MCF 10A (cell line): ENCODE results near the gene HS3ST5. TPM values are rescaled to one million over a fixed set of nuclear protein-coding genes. Genes with fewer than 3 reads are reported as not detected.
A peak's percentile ranks its signal among the peaks of the same experiment; 100 is the strongest.

Experiments
- Bru-seq: library from RNA; stranded (reverse); fragments of 400-500 nt; gene quantifications from one replicate; lab custom pipeline; 2021; lab: Mats Ljungman, UMichigan
- BruChase-seq, 2 experiments: library from RNA; stranded (reverse); fragments of 400-500 nt; gene quantifications; one replicate each; lab custom pipeline; 2021; lab: Mats Ljungman, UMichigan
- BruUV-seq: library from RNA; stranded (reverse); fragments of 400-500 nt; replicated peaks from 2 replicates; lab custom pipeline; 2021; lab: Mats Ljungman, UMichigan
- CTCF ChIA-PET: fragments of 300-600 bp; sonication (Branson Sonifier 250); formaldehyde crosslinking; extraction: SDS; loops from one replicate; lab custom pipeline; 2021; ENCODE audit warnings: antibody characterized with exemption, inconsistent platforms; lab: Yijun Ruan, JAX
- POLR2A ChIA-PET: fragments of 300-600, 350-650 bp; sonication (Branson Sonifier 250); formaldehyde crosslinking; extraction: SDS; loops from one replicate; lab custom pipeline; 2020; ENCODE audit warnings: antibody characterized with exemption, inconsistent platforms; lab: Yijun Ruan, JAX
- DNase-seq: peaks from one replicate; pipeline ENCODE4 v3.0.0-alpha.2; 2018; ENCODE audit not compliant: unreplicated experiment
- H3K27ac Mint-ChIP-seq: one replicate; pipeline ENCODE4 v1.8.0; 2022; ENCODE audit warnings: mild to moderate bottlenecking, low read depth, mixed read lengths; ENCODE audit not compliant: unreplicated experiment
- H3K27me3 Mint-ChIP-seq: one replicate; pipeline ENCODE4 v1.8.0; 2022; ENCODE audit warnings: mixed read lengths; ENCODE audit not compliant: insufficient read depth, unreplicated experiment
- H3K36me3 Mint-ChIP-seq: one replicate; pipeline ENCODE4 v1.8.0; 2022; ENCODE audit warnings: mild to moderate bottlenecking, moderate library complexity, mixed read lengths; ENCODE audit not compliant: insufficient read depth, unreplicated experiment
- H3K4me1 Mint-ChIP-seq: one replicate; pipeline ENCODE4 v1.8.0; 2022; ENCODE audit warnings: mixed read lengths; ENCODE audit not compliant: insufficient read depth, unreplicated experiment
- H3K4me3 Mint-ChIP-seq: one replicate; pipeline ENCODE4 v1.8.0; 2022; ENCODE audit warnings: mild to moderate bottlenecking, moderate library complexity, mixed read lengths; ENCODE audit not compliant: unreplicated experiment
- H3K9me3 Mint-ChIP-seq: one replicate; pipeline ENCODE4 v1.8.0; 2022; ENCODE audit warnings: mixed read lengths; ENCODE audit not compliant: unreplicated experiment
- intact Hi-C: fragments of 100-400 bp; cut with micrococcal nuclease; formaldehyde crosslinking; loops from 2 replicates; pipeline ENCODE4 v1.14.1; 2022
- long read RNA-seq: library from polyadenylated mRNA; stranded (forward); transcript quantifications from one replicate; pipeline ENCODE4 v2.0.0, GENCODE V29; 2022
- total RNA-seq: library from RNA; stranded (reverse); gene quantifications from 2 replicates; pipeline ENCODE4 v1.2.3, GENCODE V29; 2022
- TF ChIP-seq, protein P1 (sequence below): fragments of 200-600 bp; IDR thresholded peaks from one replicate; pipeline ENCODE4 v1.8.0; 2022; ENCODE audit warnings: antibody characterized with exemption, mild to moderate bottlenecking; ENCODE audit not compliant: unreplicated experiment

The HS3ST5 gene, protein sequence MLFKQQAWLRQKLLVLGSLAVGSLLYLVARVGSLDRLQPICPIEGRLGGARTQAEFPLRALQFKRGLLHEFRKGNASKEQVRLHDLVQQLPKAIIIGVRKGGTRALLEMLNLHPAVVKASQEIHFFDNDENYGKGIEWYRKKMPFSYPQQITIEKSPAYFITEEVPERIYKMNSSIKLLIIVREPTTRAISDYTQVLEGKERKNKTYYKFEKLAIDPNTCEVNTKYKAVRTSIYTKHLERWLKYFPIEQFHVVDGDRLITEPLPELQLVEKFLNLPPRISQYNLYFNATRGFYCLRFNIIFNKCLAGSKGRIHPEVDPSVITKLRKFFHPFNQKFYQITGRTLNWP
- not detected in 2 replicates for total RNA-seq
- percentile 0 among the genes with signal in this experiment for Bru-seq, nascent RNA
- BruChase-seq, experiment 1, labeled RNA remaining after a 6-hour chase: percentile 0 among the genes with signal in this experiment
- percentile 0 among the genes with signal in this experiment for BruChase-seq, experiment 2, labeled RNA remaining after a 2-hour chase
- long read RNA-seq: 0 reads

DNA sequence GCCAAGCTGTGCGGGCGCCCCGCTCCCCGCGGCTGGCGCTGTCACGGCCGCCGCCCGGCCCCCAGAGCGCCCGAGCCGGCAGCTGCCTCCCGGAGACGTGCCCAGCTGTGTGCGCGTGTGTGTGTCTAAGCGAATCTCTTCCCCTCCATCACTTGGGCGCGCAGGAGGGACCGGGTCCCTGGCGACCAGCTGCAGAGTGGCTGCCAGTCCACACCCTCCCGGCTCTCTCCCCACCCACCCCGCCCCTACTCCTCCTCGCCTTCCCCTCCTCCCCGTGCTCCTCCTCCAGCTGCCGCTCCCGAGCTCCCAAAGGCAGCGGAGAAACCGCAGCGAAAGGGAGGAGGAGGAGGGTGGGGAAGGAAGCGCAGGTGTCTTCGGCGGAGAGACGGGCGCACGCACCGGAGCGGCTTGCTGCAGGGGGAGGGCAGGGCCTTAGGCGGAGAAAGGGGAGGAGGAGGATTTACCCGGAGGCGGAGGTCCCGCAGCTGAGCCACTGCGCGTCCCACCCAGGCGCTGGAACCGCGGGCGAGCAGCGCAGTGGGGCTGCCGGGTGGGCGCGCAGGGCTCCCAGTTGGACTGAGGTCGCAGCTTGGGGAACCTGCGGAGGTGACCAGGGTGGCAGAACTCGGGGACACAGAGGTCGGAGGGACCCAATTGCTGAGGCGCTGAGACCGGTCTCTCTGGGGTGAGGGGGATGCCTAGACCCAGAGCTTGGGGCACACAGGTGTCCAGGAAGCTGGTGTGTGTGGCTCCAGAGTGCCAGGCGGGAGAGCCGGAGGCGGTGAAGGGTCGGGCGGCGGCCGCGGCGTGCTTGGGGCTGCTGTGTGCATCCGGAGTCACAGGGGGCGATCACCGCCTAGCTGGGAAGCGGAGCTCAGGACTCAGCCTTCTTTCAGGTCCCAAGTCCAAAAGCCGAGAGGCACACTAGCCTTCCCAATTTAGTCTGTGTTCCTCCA lies at the start of gene HS3ST5:
Gene HS3ST5 (minus strand): TSS at position 198 of the 956 bp plus-strand sequence. CDS start 280,178 bp downstream, outside the sequence.
- DNase-seq: no peak
- no peaks in the 10 kb centered on the region for H3K36me3 Mint-ChIP-seq
- TF ChIP-seq, protein P1, sequence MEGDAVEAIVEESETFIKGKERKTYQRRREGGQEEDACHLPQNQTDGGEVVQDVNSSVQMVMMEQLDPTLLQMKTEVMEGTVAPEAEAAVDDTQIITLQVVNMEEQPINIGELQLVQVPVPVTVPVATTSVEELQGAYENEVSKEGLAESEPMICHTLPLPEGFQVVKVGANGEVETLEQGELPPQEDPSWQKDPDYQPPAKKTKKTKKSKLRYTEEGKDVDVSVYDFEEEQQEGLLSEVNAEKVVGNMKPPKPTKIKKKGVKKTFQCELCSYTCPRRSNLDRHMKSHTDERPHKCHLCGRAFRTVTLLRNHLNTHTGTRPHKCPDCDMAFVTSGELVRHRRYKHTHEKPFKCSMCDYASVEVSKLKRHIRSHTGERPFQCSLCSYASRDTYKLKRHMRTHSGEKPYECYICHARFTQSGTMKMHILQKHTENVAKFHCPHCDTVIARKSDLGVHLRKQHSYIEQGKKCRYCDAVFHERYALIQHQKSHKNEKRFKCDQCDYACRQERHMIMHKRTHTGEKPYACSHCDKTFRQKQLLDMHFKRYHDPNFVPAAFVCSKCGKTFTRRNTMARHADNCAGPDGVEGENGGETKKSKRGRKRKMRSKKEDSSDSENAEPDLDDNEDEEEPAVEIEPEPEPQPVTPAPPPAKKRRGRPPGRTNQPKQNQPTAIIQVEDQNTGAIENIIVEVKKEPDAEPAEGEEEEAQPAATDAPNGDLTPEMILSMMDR: no peak
- peaks cover 67% of the 10 kb centered on the region for H3K27me3 Mint-ChIP-seq
- no peak within 1 kb of the TSS for H3K27ac Mint-ChIP-seq
- POLR2A ChIA-PET: no interaction called here
- no peaks in the 10 kb centered on the region for H3K4me1 Mint-ChIP-seq
- intact Hi-C loops: no loop called here
- CTCF ChIA-PET: no interaction called here
- no peaks in the 10 kb centered on the region for H3K9me3 Mint-ChIP-seq
- BruUV-seq: no TSS peak
- peak within 1 kb of the TSS; percentile 51 for H3K4me3 Mint-ChIP-seq

DNA sequence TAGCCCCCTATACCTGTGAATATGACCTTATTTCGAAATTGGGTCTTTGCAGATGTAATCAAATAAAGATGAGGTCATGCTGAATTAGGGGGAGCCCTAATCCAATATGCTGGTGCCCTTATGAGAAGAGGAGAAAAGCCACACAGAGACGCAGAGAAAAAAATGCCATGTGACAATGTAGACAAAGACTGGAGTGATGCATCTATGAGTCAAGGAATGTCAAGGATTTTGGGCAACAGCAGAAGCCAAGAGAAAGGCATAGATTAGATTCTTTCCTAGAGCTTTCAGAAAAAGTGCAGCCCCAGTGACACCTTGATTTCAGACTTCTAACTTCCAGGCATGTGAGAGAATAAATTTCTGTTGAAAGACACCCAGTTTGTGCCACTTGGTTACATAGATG lies 47.4 kb upstream of the HS3ST5 start:
- TF ChIP-seq, protein P1: no peak
- DNase-seq: no peak

GRCh38 chr6:114389111-114389510 lies 46.3 kb upstream of the HS3ST5 start:
- intact Hi-C loops: no loop called here
- Mint-ChIP-seq H3K9me3 (no peaks in the 10 kb centered on the region), H3K27me3 (peaks cover 58% of the 10 kb centered on the region), H3K36me3 (no peaks in the 10 kb centered on the region), H3K27ac (no peak overlapping the region), H3K4me1 (no peaks in the 10 kb centered on the region), H3K4me3 (no peak overlapping the region)
- TF ChIP-seq, protein P1: no peak
- DNase-seq: no peak
- POLR2A ChIA-PET: no interaction called here
- CTCF ChIA-PET: no interaction called here
- BruUV-seq: no TSS peak

More for the DNA sequence above, 47.4 kb upstream of the HS3ST5 start:
- no peak overlapping the region for H3K4me3 Mint-ChIP-seq
- H3K36me3 Mint-ChIP-seq: no peaks in the 10 kb centered on the region
- POLR2A ChIA-PET: no interaction called here
- H3K4me1 Mint-ChIP-seq: no peaks in the 10 kb centered on the region
- CTCF ChIA-PET: no interaction called here
- no peaks in the 10 kb centered on the region for H3K9me3 Mint-ChIP-seq
- H3K27ac Mint-ChIP-seq: no peak overlapping the region
- intact Hi-C loops: no loop called here
- H3K27me3 Mint-ChIP-seq: peaks cover 65% of the 10 kb centered on the region
- no TSS peak for BruUV-seq
